Stimulated activated naive B cell treated with anti-CD40 and anti-IgM and Interleukin-4, amounts not matched to agents 10 μg/mL and 1 μg/mL and 100 μg/mL, for 72 hours (primary cell): Measurements from ENCODE around the gene ADORA2B.
"Not testable (repeated sequence)": the region's sequence is repeated elsewhere in the genome, so short reads cannot be mapped to it uniquely, and the experiment has no call there.

Source experiments
- ATAC-seq, 2 donors: fragments of 150-1000 bp; cut with Tn5 transposase; replicated peaks; 2 replicates each; pipeline ENCODE4 v1.10.0; 2021; ENCODE audit warnings: moderate library complexity in 1 of 2
- DNase-seq: peaks from one replicate; pipeline ENCODE4 v3.0.0; 2021
- H3K27ac Mint-ChIP-seq: one replicate; pipeline ENCODE4 v1.8.0; 2022; ENCODE audit warnings: mild to moderate bottlenecking, mixed read lengths
- H3K27me3 Mint-ChIP-seq, 2 donors: one replicate each; pipeline ENCODE4 v1.8.0; 2022; ENCODE audit warnings: mixed read lengths in 2 of 2
- H3K36me3 Mint-ChIP-seq, 2 donors: one replicate each; pipeline ENCODE4 v1.8.0; 2022; ENCODE audit warnings: mixed read lengths in 2 of 2, mild to moderate bottlenecking in 1 of 2
- H3K4me1 Mint-ChIP-seq, 2 donors: one replicate each; pipeline ENCODE4 v1.8.0; 2022; ENCODE audit warnings: mixed read lengths in 2 of 2, mild to moderate bottlenecking in 1 of 2
- H3K4me3 Mint-ChIP-seq, 2 donors: one replicate each; pipeline ENCODE4 v1.8.0; 2022; ENCODE audit warnings: mild to moderate bottlenecking in 2 of 2, mixed read lengths in 2 of 2, moderate library complexity in 1 of 2
- H3K9me3 Mint-ChIP-seq, 2 donors: one replicate each; pipeline ENCODE4 v1.8.0; 2022; ENCODE audit warnings: mixed read lengths in 2 of 2, mild to moderate bottlenecking in 1 of 2

ADORA2B gene

DNA sequence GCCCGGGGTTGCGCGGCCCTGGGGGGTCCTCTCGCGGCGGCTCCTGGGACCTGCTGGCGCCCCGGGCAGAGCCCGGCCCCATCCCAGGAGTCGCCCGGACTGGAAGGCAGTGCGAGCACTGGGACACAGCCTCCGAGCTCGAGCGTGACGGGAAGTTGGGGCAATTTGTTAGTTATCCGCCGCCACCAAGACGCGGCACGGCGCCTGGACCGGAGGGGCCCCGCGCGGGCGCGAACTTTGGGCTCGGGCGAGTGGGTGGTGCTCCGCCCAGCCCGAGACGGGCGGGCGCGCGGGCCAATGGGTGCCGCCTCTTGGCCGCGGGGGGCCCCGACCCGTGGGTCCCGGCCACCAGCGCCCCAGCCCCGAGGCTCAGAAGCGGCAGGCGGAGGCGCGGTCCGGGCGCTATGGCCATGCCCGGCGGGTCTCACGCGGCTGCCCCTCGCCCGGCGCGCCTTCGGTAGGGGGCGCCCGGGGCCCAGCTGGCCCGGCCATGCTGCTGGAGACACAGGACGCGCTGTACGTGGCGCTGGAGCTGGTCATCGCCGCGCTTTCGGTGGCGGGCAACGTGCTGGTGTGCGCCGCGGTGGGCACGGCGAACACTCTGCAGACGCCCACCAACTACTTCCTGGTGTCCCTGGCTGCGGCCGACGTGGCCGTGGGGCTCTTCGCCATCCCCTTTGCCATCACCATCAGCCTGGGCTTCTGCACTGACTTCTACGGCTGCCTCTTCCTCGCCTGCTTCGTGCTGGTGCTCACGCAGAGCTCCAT is at the start of gene ADORA2B:
Gene ADORA2B, plus strand, starts transcription at position 372 of the 768 bp plus-strand sequence. Its CDS starts 119 bp downstream, at position 491.
- Mint-ChIP-seq H3K36me3 (peaks cover 0 to 5% of the 10 kb centered on the region in 2 donors), H3K27ac (peak within 1 kb of the TSS; percentile 20), H3K27me3 (peaks cover 34 to 59% of the 10 kb centered on the region in 2 donors), H3K9me3 (peaks cover 0 to 4% of the 10 kb centered on the region in 2 donors), H3K4me1 (peaks cover 10 to 22% of the 10 kb centered on the region in 2 donors), H3K4me3 (peak within 1 kb of the TSS; percentile 83)
- peak; percentile 24 for DNase-seq
- peak; percentile 75 to 83 for ATAC-seq

DNA sequence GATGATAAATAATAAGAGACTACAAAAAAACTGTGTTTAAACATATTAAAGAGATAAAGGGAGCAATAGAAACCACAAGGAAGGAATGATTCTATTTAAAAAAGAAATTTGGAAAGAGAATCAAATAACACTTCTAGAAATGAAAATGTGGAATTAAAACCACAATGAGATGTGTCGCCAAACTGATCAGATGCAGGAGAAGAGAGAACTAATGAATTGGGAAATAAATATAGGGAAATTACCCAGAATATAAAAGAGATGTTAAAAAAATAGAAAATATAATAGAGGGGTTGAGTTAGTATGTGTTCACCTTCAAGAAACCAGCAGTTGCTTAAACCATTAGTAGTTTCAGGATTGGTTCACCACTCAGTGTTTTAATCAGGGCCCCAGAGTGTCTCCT is 48.7 kb upstream of the ADORA2B start:
- Mint-ChIP-seq H3K27me3 (peaks cover 0 to 4% of the 10 kb centered on the region in 2 donors), H3K4me1 (peaks cover 8 to 14% of the 10 kb centered on the region in 2 donors), H3K9me3 (peaks cover 2 to 4% of the 10 kb centered on the region in 2 donors), H3K4me3 (no peak overlapping the region), H3K27ac (no peak overlapping the region), H3K36me3 (no peaks in the 10 kb centered on the region)
- no peak for DNase-seq
- ATAC-seq = no peak

DNA sequence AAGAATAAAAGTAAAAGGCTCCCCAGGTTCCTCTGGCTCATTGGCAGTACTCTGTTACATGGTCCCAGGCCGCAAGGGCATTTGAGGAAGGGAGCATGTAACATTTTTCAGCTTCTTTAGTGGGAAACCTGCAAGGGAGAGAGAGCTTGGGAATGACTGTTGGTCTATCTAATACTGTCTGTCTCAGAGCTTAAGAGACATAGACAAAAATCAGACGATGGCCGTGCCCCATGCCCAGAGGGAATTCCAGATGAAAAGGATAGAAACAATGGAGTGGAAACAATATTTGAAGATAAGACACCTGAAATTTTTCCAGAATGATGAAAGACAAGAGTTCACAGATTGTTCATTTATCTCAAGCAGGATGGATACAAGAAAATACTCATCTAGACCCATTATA is 48.1 kb upstream of the ADORA2B start:
- ATAC-seq (no peak), DNase-seq (no peak)
- Mint-ChIP-seq H3K36me3 (no peaks in the 10 kb centered on the region), H3K27me3 (peaks cover 3 to 4% of the 10 kb centered on the region in 2 donors), H3K27ac (no peak overlapping the region), H3K4me3 (no peak overlapping the region), H3K9me3 (peaks cover 2 to 4% of the 10 kb centered on the region in 2 donors), H3K4me1 (peaks cover 10 to 14% of the 10 kb centered on the region in 2 donors)

DNA sequence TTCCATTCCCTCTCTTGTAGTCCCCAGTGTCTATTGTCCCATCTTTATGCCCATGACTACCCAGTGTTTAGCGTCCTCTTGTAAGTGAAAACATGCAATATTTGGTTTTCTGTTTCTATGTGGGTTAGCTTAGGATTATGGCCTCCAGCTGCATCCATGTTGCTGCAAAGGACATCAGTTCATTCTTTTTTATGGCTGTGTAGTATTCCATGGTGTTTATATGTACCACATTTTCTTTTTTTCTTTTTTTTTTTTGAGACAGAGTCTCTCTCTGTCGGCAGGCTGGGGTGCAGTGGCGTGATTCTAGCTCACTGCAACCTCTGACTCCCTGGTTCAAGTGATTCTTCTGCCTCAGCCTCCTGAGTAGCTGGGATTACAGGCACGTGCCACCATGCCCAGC is 45.3 kb upstream of the ADORA2B start:
- not testable (repeated sequence) for H3K4me3 Mint-ChIP-seq, H3K27me3 Mint-ChIP-seq, H3K27ac Mint-ChIP-seq

DNA sequence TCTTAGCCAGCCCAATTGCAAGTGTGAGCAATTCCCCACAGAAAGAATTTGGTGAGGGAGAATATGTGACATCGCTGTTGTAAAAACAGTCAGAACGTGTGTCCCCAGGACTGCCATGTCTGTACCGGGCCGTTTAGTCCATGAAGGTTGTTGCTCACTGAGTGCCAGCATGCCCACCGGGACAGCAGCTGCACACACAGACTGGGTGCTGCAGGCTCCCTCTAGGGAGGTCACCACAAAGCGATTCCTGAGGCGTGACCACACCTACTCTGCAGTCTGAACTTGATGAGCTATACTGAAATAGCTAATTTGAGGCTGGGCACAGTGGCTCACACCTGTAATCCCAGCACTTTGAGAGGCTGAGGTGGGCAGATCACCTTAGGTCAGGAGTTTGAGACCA is 44.1 kb upstream of the ADORA2B start:
- Mint-ChIP-seq H3K9me3 (peaks cover 2 to 4% of the 10 kb centered on the region in 2 donors), H3K27me3 (peaks cover 4 to 6% of the 10 kb centered on the region in 2 donors), H3K27ac (no peak overlapping the region), H3K4me3 (no peak overlapping the region), H3K36me3 (no peaks in the 10 kb centered on the region), H3K4me1 (peaks cover 11 to 14% of the 10 kb centered on the region in 2 donors)
- ATAC-seq (peak; percentile 76 to 92), DNase-seq (no peak)

More for the DNA sequence above, 45.3 kb upstream of the ADORA2B start:
- H3K9me3 Mint-ChIP-seq, DNase-seq, H3K36me3 Mint-ChIP-seq, ATAC-seq: not testable (repeated sequence)
- H3K4me1 Mint-ChIP-seq = peaks cover 11 to 14% of the 10 kb centered on the region in 2 donors

DNA sequence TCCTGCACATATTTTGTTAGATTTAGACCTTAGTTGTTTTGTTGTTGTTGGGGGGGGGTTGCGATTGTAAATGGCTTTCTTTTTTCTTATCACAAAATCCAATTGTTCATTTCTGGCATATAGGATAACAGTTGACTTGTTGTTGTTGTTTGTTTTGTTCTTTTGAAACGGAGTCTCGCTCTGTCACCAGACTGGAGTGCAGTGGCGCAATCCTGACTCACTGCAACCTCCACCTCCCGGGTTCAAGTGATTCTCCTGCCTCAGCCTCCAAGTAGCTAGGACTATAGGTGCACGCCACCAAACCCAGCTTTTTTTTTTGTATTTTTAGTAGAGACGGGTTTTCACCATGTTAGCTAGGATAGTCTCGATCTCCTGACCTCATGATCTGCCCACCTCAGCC is 39.7 kb upstream of the ADORA2B start:
- H3K27ac Mint-ChIP-seq, DNase-seq, H3K36me3 Mint-ChIP-seq: not testable (repeated sequence)

DNA sequence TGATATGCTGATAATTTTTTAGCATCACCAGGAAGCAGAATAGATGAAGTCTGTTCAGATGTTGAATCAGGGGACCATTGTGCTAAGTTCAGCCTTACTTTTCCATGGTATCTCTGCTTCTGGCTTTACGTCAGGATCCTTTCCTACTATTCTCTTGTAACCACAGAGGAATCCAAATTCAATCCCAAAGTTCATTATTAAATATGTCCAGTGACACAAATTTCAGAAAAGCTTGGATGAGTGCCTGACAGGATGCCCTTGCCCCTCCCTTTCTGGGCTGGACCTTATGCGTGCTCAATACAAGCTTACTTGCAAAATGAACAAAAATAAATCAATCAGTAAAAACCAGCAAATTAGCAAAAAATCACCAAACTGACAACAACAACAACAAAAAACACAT is 37.6 kb upstream of the ADORA2B start:
- ATAC-seq (no peak), DNase-seq (no peak)
- H3K4me3 Mint-ChIP-seq = no peak overlapping the region
- H3K4me1 Mint-ChIP-seq = no peaks in the 10 kb centered on the region
- no peak overlapping the region for H3K27ac Mint-ChIP-seq
- no peaks in the 10 kb centered on the region for H3K36me3 Mint-ChIP-seq
- H3K9me3 Mint-ChIP-seq = no peaks in the 10 kb centered on the region
- peaks cover 0 to 4% of the 10 kb centered on the region in 2 donors for H3K27me3 Mint-ChIP-seq

More for the DNA sequence above, 39.7 kb upstream of the ADORA2B start:
- not testable (repeated sequence) for ATAC-seq, H3K4me3 Mint-ChIP-seq, H3K9me3 Mint-ChIP-seq, H3K27me3 Mint-ChIP-seq, H3K4me1 Mint-ChIP-seq

DNA sequence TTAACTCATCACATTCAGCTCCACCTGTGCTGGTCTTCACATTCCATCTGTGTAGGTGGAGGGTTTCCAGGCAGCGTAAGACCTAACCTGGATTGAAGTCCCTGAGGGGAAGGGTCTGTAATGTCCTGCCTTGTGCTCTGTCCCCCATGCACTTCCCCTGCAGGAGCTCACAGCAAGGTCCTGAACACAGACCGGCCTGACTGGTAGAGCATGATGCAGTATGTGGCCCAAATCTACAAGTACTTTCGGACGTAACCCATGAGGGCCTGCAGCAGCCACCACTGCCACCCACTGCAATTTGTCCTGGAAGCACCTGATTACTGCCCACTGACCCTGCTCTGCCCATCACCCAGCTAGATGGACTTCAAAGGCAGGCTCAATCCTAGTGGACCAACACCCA is 36.6 kb upstream of the ADORA2B start:
- H3K36me3 Mint-ChIP-seq = no peaks in the 10 kb centered on the region
- ATAC-seq (no peak), DNase-seq (no peak)
- no peak overlapping the region for H3K4me3 Mint-ChIP-seq
- H3K27ac Mint-ChIP-seq = no peak overlapping the region
- no peaks in the 10 kb centered on the region for H3K4me1 Mint-ChIP-seq
- H3K27me3 Mint-ChIP-seq = no peaks in the 10 kb centered on the region
- no peaks in the 10 kb centered on the region for H3K9me3 Mint-ChIP-seq

DNA sequence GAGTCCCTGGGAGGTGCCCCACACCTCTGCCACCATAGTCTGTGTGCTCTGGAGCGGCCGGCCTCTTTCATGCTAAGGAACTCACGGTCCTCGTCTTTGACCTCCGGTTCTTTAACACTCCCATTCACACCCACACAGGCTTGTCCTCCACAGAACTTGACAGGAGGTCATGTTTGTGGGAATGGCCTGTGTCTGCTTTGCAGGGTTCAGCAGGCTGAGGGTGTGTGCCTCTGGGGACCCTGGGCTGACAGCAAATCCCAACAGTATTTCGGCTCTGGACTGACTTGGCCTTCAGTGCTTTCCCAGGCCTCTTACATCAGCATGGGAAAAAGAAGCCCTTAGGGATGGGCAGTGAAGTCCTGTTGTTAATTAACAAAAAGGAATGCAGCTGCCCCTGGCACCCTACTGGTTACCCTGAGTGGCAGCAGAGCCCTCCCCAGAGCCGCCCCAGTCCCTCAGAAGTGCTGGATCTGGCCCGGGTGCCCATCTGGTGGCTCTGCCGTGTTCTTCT is 35.4 kb upstream of the ADORA2B start:
- no peak overlapping the region for H3K27ac Mint-ChIP-seq
- no peaks in the 10 kb centered on the region for H3K4me1 Mint-ChIP-seq
- no peak for ATAC-seq
- no peaks in the 10 kb centered on the region for H3K36me3 Mint-ChIP-seq
- no peaks in the 10 kb centered on the region for H3K9me3 Mint-ChIP-seq
- no peak overlapping the region for H3K4me3 Mint-ChIP-seq
- no peaks in the 10 kb centered on the region for H3K27me3 Mint-ChIP-seq
- DNase-seq = no peak

DNA sequence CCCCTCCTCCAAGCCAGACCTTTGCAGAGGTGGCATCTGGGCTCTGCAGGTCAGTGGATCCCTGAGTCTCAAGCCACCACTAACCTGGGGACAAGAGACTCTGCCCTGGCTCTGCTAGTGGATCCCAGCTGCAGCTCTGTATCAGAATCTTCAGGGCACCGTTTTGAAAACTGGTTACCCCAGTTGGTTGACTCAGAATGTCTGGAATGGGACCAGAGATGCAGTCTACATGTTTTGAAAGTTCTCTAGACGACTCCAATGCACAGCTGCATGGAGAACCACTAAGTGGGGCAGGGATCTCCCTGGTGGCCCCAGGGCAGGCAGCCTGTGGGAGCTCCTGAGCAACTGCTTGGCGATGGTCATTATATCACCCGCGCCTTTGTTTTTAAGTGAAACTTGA is 34.1 kb upstream of the ADORA2B start:
- Mint-ChIP-seq H3K4me1 (no peaks in the 10 kb centered on the region), H3K36me3 (no peaks in the 10 kb centered on the region), H3K27ac (no peak overlapping the region), H3K4me3 (no peak overlapping the region), H3K9me3 (no peaks in the 10 kb centered on the region), H3K27me3 (no peaks in the 10 kb centered on the region)
- DNase-seq (no peak), ATAC-seq (no peak)

DNA sequence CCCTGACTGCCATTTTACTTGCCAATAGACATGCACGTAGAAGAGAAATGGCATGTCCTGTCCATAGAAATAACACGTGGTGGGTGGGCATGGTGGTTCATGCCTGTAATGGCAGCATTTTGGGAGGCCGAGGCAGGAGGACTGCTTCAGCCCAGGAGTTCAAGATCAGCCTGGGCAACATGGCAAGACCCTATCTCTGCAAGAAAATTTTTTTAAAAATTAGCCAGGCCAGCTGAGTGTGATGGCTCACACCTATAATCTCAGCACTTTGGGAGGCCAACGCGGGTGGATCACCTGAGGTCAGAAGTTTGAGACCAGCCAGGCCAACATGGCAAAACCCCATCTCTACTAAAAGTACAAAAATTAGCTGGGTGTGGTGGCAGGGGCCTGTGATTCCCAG is 33.2 kb upstream of the ADORA2B start:
- not testable (repeated sequence) for H3K9me3 Mint-ChIP-seq, H3K4me1 Mint-ChIP-seq, DNase-seq, H3K27me3 Mint-ChIP-seq, ATAC-seq, H3K36me3 Mint-ChIP-seq, H3K4me3 Mint-ChIP-seq, H3K27ac Mint-ChIP-seq

DNA sequence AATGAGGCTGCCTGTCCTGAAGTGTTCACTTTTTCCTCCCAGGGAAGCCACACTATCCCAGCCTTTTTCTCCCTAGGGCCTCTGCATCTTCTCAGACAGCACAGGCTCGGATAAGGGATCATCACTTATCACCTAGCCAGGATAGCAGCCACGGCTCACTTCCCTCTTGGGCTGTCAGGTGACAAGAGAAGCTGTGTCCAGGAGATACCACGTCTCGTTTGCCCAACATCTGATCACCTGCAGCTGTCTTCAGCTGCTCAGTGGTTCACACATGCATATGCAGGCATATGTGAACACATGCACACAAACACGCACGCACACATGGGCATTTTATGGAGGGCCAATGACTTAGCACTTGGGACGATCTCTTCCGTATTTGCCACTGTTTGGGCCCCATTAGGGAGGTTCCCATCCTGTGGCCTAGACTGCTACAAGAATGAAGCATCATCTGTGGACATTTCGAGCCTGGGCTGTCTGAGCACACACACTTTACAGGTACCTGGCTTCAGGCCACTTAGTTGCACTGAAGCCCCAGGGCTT is 32.4 kb upstream of the ADORA2B start:
- Mint-ChIP-seq H3K9me3 (no peaks in the 10 kb centered on the region), H3K4me3 (no peak overlapping the region), H3K27ac (no peak overlapping the region), H3K36me3 (no peaks in the 10 kb centered on the region), H3K27me3 (peaks cover 5 to 6% of the 10 kb centered on the region in 2 donors), H3K4me1 (no peaks in the 10 kb centered on the region)
- ATAC-seq (no peak), DNase-seq (no peak)

DNA sequence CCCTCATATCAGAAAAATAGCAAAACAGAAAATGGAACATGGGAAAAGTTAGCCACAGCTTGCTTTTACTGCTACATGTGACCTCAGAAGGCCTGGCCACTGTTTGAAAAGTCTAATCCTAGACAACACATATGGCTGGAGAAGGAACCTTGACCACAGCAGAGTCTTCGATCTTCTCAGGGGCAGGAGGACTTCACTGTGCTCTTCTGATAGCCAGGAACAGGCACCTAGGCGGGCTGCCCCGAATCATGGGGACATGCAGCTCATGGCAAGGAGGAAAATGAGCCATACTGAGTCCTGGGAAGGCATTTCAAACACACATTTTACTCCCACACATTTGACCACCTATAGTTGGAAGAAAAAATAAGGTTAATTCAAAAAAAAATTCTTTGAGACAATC is 31.1 kb upstream of the ADORA2B start:
- Mint-ChIP-seq H3K27me3 (peaks cover 14 to 18% of the 10 kb centered on the region in 2 donors), H3K9me3 (no peaks in the 10 kb centered on the region), H3K4me3 (no peak overlapping the region), H3K36me3 (no peaks in the 10 kb centered on the region), H3K4me1 (peaks cover 0 to 3% of the 10 kb centered on the region in 2 donors), H3K27ac (no peak overlapping the region)
- DNase-seq (no peak), ATAC-seq (no peak)

DNA sequence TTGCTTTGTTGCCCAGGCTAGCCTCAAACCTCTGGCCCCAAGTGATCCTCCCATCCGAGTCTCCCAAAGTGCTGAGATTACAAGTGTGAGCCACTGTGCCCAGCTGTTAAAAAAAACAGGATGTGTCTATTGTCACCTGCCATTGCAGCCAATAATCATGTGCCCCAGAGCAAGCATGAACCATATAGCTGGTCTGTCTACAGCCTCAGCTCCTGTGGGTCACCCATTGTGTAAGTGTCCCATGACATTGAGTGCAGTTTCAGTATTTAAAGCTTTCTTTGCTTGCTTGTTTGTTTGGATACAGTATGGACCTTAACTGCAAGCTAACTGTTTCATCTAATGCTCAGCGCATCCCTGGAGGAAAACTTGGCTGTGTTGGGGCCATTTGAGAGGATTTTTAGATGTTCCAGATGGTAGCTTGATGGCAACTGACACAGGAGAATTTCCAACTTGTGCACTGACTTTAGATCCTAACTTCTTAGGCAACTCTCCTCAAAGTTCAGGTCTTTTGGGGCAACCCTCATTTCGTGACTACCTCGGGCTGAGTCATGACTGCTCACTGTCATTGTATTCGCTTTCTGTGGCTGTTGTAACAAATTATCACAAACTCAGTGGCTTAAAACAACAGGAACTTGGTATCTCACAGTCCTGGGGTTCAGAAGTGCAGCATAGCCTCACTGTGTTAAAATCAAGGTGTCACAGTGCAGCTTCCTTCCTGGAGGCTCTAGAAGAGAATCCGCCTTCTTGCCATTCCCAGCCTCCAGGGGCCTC is 30.3 kb upstream of the ADORA2B start:
- Mint-ChIP-seq H3K9me3 (no peaks in the 10 kb centered on the region), H3K4me1 (peaks cover 0 to 3% of the 10 kb centered on the region in 2 donors), H3K27me3 (peaks cover 14 to 23% of the 10 kb centered on the region in 2 donors), H3K27ac (no peak overlapping the region), H3K4me3 (no peak overlapping the region), H3K36me3 (no peaks in the 10 kb centered on the region)
- DNase-seq = no peak
- no peak for ATAC-seq
